SK-N-SH (cell line): ENCODE measurements around the gene MARVELD1. TPM values are rescaled to one million over a fixed set of nuclear protein-coding genes. Genes with fewer than 3 reads are reported as not detected.
A peak's percentile ranks its signal among the peaks of the same experiment; 100 is the strongest.

ENCODE experiments used
- CTCF ChIA-PET: fragments of 300-600, 350-600 bp; formaldehyde crosslinking; extraction: SDS; loops from one replicate; lab custom pipeline; 2021; lab: Yijun Ruan, JAX
- POLR2A ChIA-PET: fragments of 350-600 bp; sonication (Branson Sonifier 250); formaldehyde crosslinking; extraction: SDS; loops from one replicate; lab custom pipeline; 2020; ENCODE audit warnings: antibody characterized with exemption, inconsistent platforms; lab: Yijun Ruan, JAX
- DNase-seq: peaks from one replicate; pipeline ENCODE4 v3.0.0; 2012
- H2AFZ ChIP-seq: fragments of 200-600 bp; sonication (generic); 2 replicates; pipeline ENCODE4 v1.8.1; 2016; ENCODE audit warnings: antibody characterized with exemption, mild to moderate bottlenecking, low read depth
- H3F3A ChIP-seq: fragments of 200-600 bp; sonication (generic); replicated peaks from 2 replicates; pipeline ENCODE3; 2016; ENCODE audit warnings: antibody characterized with exemption, mild to moderate bottlenecking; ENCODE audit not compliant: insufficient read depth
- H3K27ac ChIP-seq, 2 experiments: fragments of 200-500 bp in 1 of 2; fragments of 200-600 bp in 1 of 2; sonication (Bioruptor generic) in 1 of 2; sonication (generic), shearing (Covaris generic) in 1 of 2; 2 replicates each; pipeline versions ENCODE4 v1.5.1 to v1.6.1; 2014 to 2016; ENCODE audit warnings: low read depth in 2 of 2, inconsistent platforms in 1 of 2, low read length in 1 of 2, mild to moderate bottlenecking in 1 of 2, mixed read lengths in 1 of 2
- H3K27me3 ChIP-seq: fragments of 200-600 bp; sonication (generic), shearing (Covaris generic); 2 replicates; pipeline ENCODE4 v1.6.1; 2016; ENCODE audit warnings: mixed run types; ENCODE audit not compliant: insufficient read depth
- H3K36me3 ChIP-seq, 2 experiments: fragments of 200-500 bp in 1 of 2; fragments of 200-600 bp in 1 of 2; sonication (Bioruptor generic) in 1 of 2; sonication (generic) in 1 of 2; replicated peaks in 1 of 2; 2 replicates each; pipeline versions ENCODE3 to v1.5.1; 2014 to 2016; ENCODE audit warnings: low read length in 1 of 2, mild to moderate bottlenecking in 1 of 2; ENCODE audit not compliant: insufficient read depth in 2 of 2, control insufficient read depth in 1 of 2
- H3K4me1 ChIP-seq, 2 experiments: fragments of 200-500 bp in 1 of 2; fragments of 200-600 bp in 1 of 2; sonication (Bioruptor generic) in 1 of 2; sonication (generic), shearing (Covaris generic) in 1 of 2; 2 replicates each; pipeline versions ENCODE4 v1.5.1 to v1.6.1; 2014 to 2016; ENCODE audit warnings: low read depth in 1 of 2, low read length in 1 of 2, mixed run types in 1 of 2; ENCODE audit not compliant: insufficient read depth in 2 of 2, control insufficient read depth in 1 of 2
- H3K4me2 ChIP-seq: fragments of 200-600 bp; sonication (generic), shearing (Covaris generic); 2 replicates; pipeline ENCODE4 v1.6.1; 2017; ENCODE audit warnings: mixed run types
- H3K4me3 ChIP-seq, 2 experiments: fragments of 200-500 bp in 1 of 2; fragments of 200-600 bp in 1 of 2; sonication (Bioruptor generic) in 1 of 2; sonication (generic), shearing (Covaris generic) in 1 of 2; 2 replicates each; pipeline versions ENCODE4 v1.5.1 to v1.8.1; 2014 to 2016; ENCODE audit warnings: low read depth in 2 of 2, inconsistent platforms in 1 of 2, low read length in 1 of 2, mild to moderate bottlenecking in 1 of 2, mixed read lengths in 1 of 2, moderate library complexity in 1 of 2
- H3K79me2 ChIP-seq: fragments of 200-600 bp; sonication (generic); 2 replicates; pipeline ENCODE4 v1.8.1; 2017; ENCODE audit warnings: mild to moderate bottlenecking; ENCODE audit not compliant: insufficient read depth
- H3K9ac ChIP-seq: fragments of 200-600 bp; sonication (generic); 2 replicates; pipeline ENCODE4 v1.6.1; 2017; ENCODE audit warnings: mixed run types
- H3K9me2 ChIP-seq: fragments of 200-600 bp; sonication (generic); 2 replicates; pipeline ENCODE4 v1.6.1; 2017; ENCODE audit warnings: mixed run types
- H3K9me3 ChIP-seq: fragments of 200-600 bp; sonication (generic); 2 replicates; pipeline ENCODE4 v1.6.1; 2017; ENCODE audit warnings: mixed run types, mild to moderate bottlenecking, moderate library complexity
- H4K20me1 ChIP-seq: fragments of 200-600 bp; sonication (generic); 2 replicates; pipeline ENCODE4 v1.6.1; 2017; ENCODE audit warnings: mild to moderate bottlenecking, mixed run types; ENCODE audit not compliant: insufficient read depth
- EP300 ChIP-seq, 2 experiments: IDR thresholded peaks; 2 replicates each; pipeline versions ENCODE4 v1.4.0 to v1.6.1; 2012; ENCODE audit warnings: borderline replicate concordance in 1 of 2, low read depth in 1 of 2, low read length in 1 of 2
- FOXJ3 ChIP-seq: sonication (generic); formaldehyde crosslinking; IDR thresholded peaks from 2 replicates; pipeline ENCODE4 v1.5.1; 2020; ENCODE audit warnings: mild to moderate bottlenecking, missing genetic modification reagents
- GATA2 ChIP-seq: sonication (generic); formaldehyde crosslinking; IDR thresholded peaks from 2 replicates; pipeline ENCODE4 v1.5.0; 2020; ENCODE audit warnings: mild to moderate bottlenecking, missing genetic modification reagents
- MAX ChIP-seq: IDR thresholded peaks from 2 replicates; pipeline ENCODE4 v1.4.0; 2012; ENCODE audit warnings: low read depth
- PBX3 ChIP-seq: IDR thresholded peaks from 2 replicates; pipeline ENCODE4; 2012
- POLR2AphosphoS5 ChIP-seq: IDR thresholded peaks from 2 replicates; pipeline ENCODE4 v1.6.1; 2012; ENCODE audit warnings: low read depth, low read length
- RAD21 ChIP-seq: IDR thresholded peaks from 2 replicates; pipeline ENCODE4 v1.6.1; 2012; ENCODE audit warnings: mild to moderate bottlenecking, low read length
- RFX5 ChIP-seq: IDR thresholded peaks from 2 replicates; pipeline ENCODE4 v1.6.1; 2012; ENCODE audit warnings: mild to moderate bottlenecking, improper control_type of control experiment, low read length
- YY1 ChIP-seq: IDR thresholded peaks from 2 replicates; pipeline ENCODE4 v1.4.0; 2012; ENCODE audit warnings: low read depth, mild to moderate bottlenecking
- WGBS: methylation state at CpG from one replicate; pipeline ENCODE4 v1.1.6; 2017; ENCODE audit warnings: low lambda C conversion rate; 5-methylcytosine and 5-hydroxymethylcytosine counted together
- polyA plus RNA-seq, 3 experiments: library from polyadenylated mRNA; depleted of rRNA; stranded (reverse); fragments of >200 nt; gene quantifications; 2 replicates each; pipeline ENCODE4 v1.2.3, GENCODE V29; 2012
- TF ChIP-seq, protein P1 (sequence below): fragments of 150-350 bp; IDR thresholded peaks from 2 replicates; pipeline ENCODE4 v1.6.1; 2017; ENCODE audit warnings: antibody characterized with exemption, low read length, low read depth, borderline replicate concordance

The MARVELD1 gene
- polyA plus RNA-seq, 1 of the 3 experiments (the other 2 are of a cell fraction), result 53.0 TPM

DNA sequence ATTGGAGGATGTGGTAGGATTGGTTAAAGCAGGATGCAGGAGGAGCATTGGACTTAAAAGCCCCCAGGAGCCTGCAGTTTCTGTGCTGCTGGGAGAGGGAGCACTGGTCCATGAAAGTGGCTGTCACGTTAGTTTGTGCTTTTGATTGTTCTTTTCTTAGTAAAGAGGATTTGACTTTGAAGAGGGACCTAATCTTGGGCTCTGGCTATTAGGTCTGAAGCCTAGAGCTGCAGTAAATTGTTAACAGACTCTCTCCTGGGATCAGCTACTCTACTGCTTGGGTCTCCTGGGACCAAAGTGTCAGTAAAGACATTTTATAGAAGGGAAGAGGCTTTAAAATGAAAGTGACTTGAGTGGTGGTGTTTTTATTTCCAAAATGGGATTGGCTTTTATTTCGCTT lies 27.1 kb downstream of the MARVELD1 start (continued):
- TF ChIP-seq YY1, result no peak

GRCh38 chr10:97743169-97743943 lies 29.8 kb downstream of the MARVELD1 start:
- no peak for DNase-seq
- Histone ChIP-seq H3K4me1 (peaks cover 0 to 34% of the 10 kb centered on the region in 2 experiments; a peak in 2 of 4 replicates), H3K4me2 (no peak overlapping the region), H2AFZ (no peak overlapping the region), H3K9ac (no peak overlapping the region), H3K27ac (peak overlapping the region in 1 of 2 experiments; percentile 71; a peak in 2 of 4 replicates), H3K36me3 (peaks cover 52 to 59% of the 10 kb centered on the region in 2 experiments)
- TF ChIP-seq MAX, result no peak
- no peak for TF ChIP-seq RAD21
- TF ChIP-seq GATA2 (CRISPR knock-in tag), result no peak; the same call in 1 of the 2 replicates
- TF ChIP-seq PBX3, result no peak
- TF ChIP-seq POLR2AphosphoS5, result no peak
- TF ChIP-seq, protein P1, sequence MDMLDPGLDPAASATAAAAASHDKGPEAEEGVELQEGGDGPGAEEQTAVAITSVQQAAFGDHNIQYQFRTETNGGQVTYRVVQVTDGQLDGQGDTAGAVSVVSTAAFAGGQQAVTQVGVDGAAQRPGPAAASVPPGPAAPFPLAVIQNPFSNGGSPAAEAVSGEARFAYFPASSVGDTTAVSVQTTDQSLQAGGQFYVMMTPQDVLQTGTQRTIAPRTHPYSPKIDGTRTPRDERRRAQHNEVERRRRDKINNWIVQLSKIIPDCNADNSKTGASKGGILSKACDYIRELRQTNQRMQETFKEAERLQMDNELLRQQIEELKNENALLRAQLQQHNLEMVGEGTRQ, result no peak
- no peak for TF ChIP-seq RFX5
- TF ChIP-seq, all 33 proteins: peak for 0
- Histone ChIP-seq H3K27me3 (no peaks in the 10 kb centered on the region), H4K20me1 (peaks cover 22% of the 10 kb centered on the region), H3K4me3 (no peak overlapping the region), H3F3A (no peaks in the 10 kb centered on the region), H3K9me2 (no peaks in the 10 kb centered on the region), H3K79me2 (peaks cover 43% of the 10 kb centered on the region), H3K9me3 (no peaks in the 10 kb centered on the region)
- CTCF ChIA-PET, result interaction anchor here (1.2 to 4.1 kb wide), 9 partner anchors 12 to 190 kb away, joined by 3 to 21 read pairs (median 10); partner anchors contain the start of genes ANKRD2 and MARVELD1
- POLR2A ChIA-PET, result interaction anchor here (0.6 to 0.9 kb wide), 2 partner anchors 172 to 318 kb away, joined by 3 read pairs; no protein-coding TSS in a partner anchor
- WGBS, result 68% methylated on average over 10 of the region's 10 CpGs

DNA sequence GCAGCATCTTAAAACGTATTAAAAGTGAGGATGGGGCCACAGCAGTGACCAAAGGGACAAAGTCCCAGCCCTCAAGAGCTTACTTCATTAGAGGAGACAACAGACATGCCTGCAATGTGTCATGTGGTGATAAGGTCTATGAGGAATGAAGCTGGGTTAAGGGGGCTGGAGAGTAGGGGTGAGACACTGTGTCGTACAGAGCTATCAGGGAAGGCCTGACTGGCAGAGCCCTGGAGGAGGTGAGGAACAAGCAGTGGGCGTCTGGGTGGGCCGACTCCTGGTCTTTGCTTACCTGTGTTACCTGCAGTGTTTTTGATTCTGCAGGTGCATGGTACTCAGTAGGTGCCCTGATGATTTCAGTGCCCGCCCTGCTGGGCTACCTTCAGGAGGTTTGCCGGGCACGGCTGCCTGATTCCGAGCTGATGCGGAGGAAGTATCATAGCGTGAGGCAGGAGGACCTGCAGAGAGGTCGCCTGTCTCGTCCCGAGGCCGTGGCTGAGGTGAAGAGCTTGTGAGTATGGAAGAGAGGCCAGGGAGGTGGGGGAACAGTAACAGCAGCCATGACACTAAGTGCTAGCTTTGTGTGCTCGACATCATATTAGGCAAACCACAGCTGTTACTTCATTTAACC lies 31.0 kb downstream of the MARVELD1 start:
- H3K4me1 ChIP-seq, result peaks cover 0 to 30% of the 10 kb centered on the region in 2 experiments; a peak in 2 of 4 replicates
- H3K79me2 ChIP-seq, result peaks cover 31% of the 10 kb centered on the region
- WGBS, result 91% methylated on average over 15 of the region's 15 CpGs
- no peaks in the 10 kb centered on the region for H3K27me3 ChIP-seq
- CTCF ChIA-PET, result interaction anchor here (0.7 to 4.1 kb wide), 12 partner anchors 10 to 191 kb away, joined by 3 to 21 read pairs (median 4); partner anchors contain the start of genes ANKRD2, MARVELD1 and SFRP5
- no peaks in the 10 kb centered on the region for H3K9me3 ChIP-seq
- peaks cover 59% of the 10 kb centered on the region in 2 experiments for H3K36me3 ChIP-seq
- peak overlapping the region in 1 of 2 experiments; percentile 71; a peak in 2 of 4 replicates for H3K27ac ChIP-seq
- H3K4me2 ChIP-seq, result no peak overlapping the region
- H3F3A ChIP-seq, result no peaks in the 10 kb centered on the region
- H3K4me3 ChIP-seq, result no peak overlapping the region
- H3K9me2 ChIP-seq, result no peaks in the 10 kb centered on the region
- no peak overlapping the region for H2AFZ ChIP-seq
- peaks cover 15% of the 10 kb centered on the region for H4K20me1 ChIP-seq
- peak; percentile 94 for TF ChIP-seq GATA2 (CRISPR knock-in tag)
- peak in 1 of 2 experiments; percentile 69; a peak in 1 of 4 replicates for TF ChIP-seq EP300 (IDR thresholded peaks at IDR 0.05; ENCODE audit: borderline replicate concordance in 1 of 2, low read depth in 1 of 2, low read length in 1 of 2)
- TF ChIP-seq FOXJ3, result peak; percentile 91
- no peak for TF ChIP-seq PBX3
- DNase-seq, result peak; percentile 73
- POLR2A ChIA-PET, result interaction anchor here (0.6 to 0.9 kb wide), 2 partner anchors 9 to 30 kb away, joined by 4 read pairs; no protein-coding TSS in a partner anchor
- no peak overlapping the region for H3K9ac ChIP-seq
